ENCODE measurements around the gene TIMM21.

The TIMM21 gene

GRCh38 chr18:74147491-74147778 is 888 bp upstream of the TIMM21 start:
- DNase-seq (ENCODE audit: low read depth): no peak

- DNase-seq (ENCODE audit: low read depth): no peak
Measured at GRCh38 chr18:74148543-74149070, 284 bp downstream of the TIMM21 start.

GRCh38 chr18:74149878-74150277 is 1.6 kb downstream of the TIMM21 start:
- no peak for DNase-seq (ENCODE audit: low read depth)

GRCh38 chr18:74152270-74152669 is 3.9 kb downstream of the TIMM21 start:
- no peak for DNase-seq (ENCODE audit: low read depth)

GRCh38 chr18:74152857-74153256 is 4.5 kb downstream of the TIMM21 start:
- no peak for DNase-seq (ENCODE audit: low read depth)

GRCh38 chr18:74153377-74153776 is 5.1 kb downstream of the TIMM21 start:
- no peak for DNase-seq (ENCODE audit: low read depth)

- no peak for DNase-seq (ENCODE audit: low read depth)
Measured at GRCh38 chr18:74153793-74154192, 5.5 kb downstream of the TIMM21 start.

GRCh38 chr18:74154716-74155115 is 6.4 kb downstream of the TIMM21 start:
- peak; percentile 62 for DNase-seq (ENCODE audit: low read depth)

GRCh38 chr18:74155276-74155675 is 7.0 kb downstream of the TIMM21 start:
- DNase-seq (ENCODE audit: low read depth): peak; percentile 37

GRCh38 chr18:74163019-74163660 is 14.8 kb downstream of the TIMM21 start:
- DNase-seq (ENCODE audit: low read depth): no peak

- no peak for DNase-seq (ENCODE audit: low read depth)
Measured at GRCh38 chr18:74166386-74166785, 18.1 kb downstream of the TIMM21 start.

- no peak for DNase-seq (ENCODE audit: low read depth)
Measured at GRCh38 chr18:74171910-74172606, 23.7 kb downstream of the TIMM21 start.

- DNase-seq (ENCODE audit: low read depth): no peak
Measured at GRCh38 chr18:74172697-74173433, 24.5 kb downstream of the TIMM21 start.

GRCh38 chr18:74173434-74173750 is 25.1 kb downstream of the TIMM21 start:
- no peak for DNase-seq (ENCODE audit: low read depth)

GRCh38 chr18:74175658-74176057 is 27.3 kb downstream of the TIMM21 start:
- DNase-seq (ENCODE audit: low read depth): no peak

- no peak for DNase-seq (ENCODE audit: low read depth)
Measured at GRCh38 chr18:74178884-74179283, 30.6 kb downstream of the TIMM21 start.

GRCh38 chr18:74179623-74180199 is 31.4 kb downstream of the TIMM21 start:
- no peak for DNase-seq (ENCODE audit: low read depth)

GRCh38 chr18:74182335-74182734 is 34.0 kb downstream of the TIMM21 start:
- DNase-seq (ENCODE audit: low read depth): no peak

GRCh38 chr18:74183130-74183529 is 34.8 kb downstream of the TIMM21 start:
- DNase-seq (ENCODE audit: low read depth): no peak

- no peak for DNase-seq (ENCODE audit: low read depth)
Measured at GRCh38 chr18:74184875-74185274, 36.6 kb downstream of the TIMM21 start.

- DNase-seq (ENCODE audit: low read depth): no peak
Measured at GRCh38 chr18:74185860-74186259, 37.5 kb downstream of the TIMM21 start.

GRCh38 chr18:74186661-74187060 is 38.3 kb downstream of the TIMM21 start:
- DNase-seq (ENCODE audit: low read depth): no peak

- DNase-seq (ENCODE audit: low read depth): peak; percentile 11
Measured at GRCh38 chr18:74190086-74190485, 41.8 kb downstream of the TIMM21 start.
